Erythroblast (primary cell): ENCODE measurements around the gene PSMD6.

Experiments
- GATA1 ChIP-seq: IDR thresholded peaks from 2 replicates; pipeline ENCODE4 v1.6.1; 2011; ENCODE audit warnings: low read depth, mild to moderate bottlenecking, control low read depth, low read length, moderate library complexity
- POLR2A ChIP-seq: IDR thresholded peaks from 2 replicates; pipeline ENCODE4 v1.6.1; 2011; ENCODE audit warnings: mild to moderate bottlenecking, low read length

GRCh38 chr3:64029287-64029686, 6.0 kb upstream of the PSMD6 start:
- TF ChIP-seq POLR2A: no peak
- no peak for TF ChIP-seq GATA1
